H9 (cell line): Measurements from ENCODE around the gene MASP2. TPM values are rescaled to one million over a fixed set of nuclear protein-coding genes. Genes with fewer than 3 reads are reported as not detected.

Source experiments
- DNase-seq: peaks from one replicate; pipeline ENCODE4 v3.0.0-alpha.2; 2017
- H2AFZ ChIP-seq: one replicate; pipeline ENCODE4 v1.6.1; 2013; ENCODE audit warnings: mild to moderate bottlenecking, low read length, control low read depth, moderate library complexity
- H2AK5ac ChIP-seq: 2 replicates; pipeline ENCODE4 v1.6.1; 2013; ENCODE audit warnings: low read length, control low read depth, mixed read lengths; ENCODE audit not compliant: insufficient read length
- H2BK120ac ChIP-seq: one replicate; pipeline ENCODE4 v1.6.1; 2013; ENCODE audit warnings: low read depth, mild to moderate bottlenecking, low read length, control low read depth, inconsistent platforms; ENCODE audit not compliant: poor library complexity, severe bottlenecking
- H2BK12ac ChIP-seq: 2 replicates; pipeline ENCODE4 v1.6.1; 2013; ENCODE audit warnings: low read length, control low read depth, mixed read lengths, low read depth; ENCODE audit not compliant: insufficient read length
- H2BK15ac ChIP-seq: 2 replicates; pipeline ENCODE4 v1.6.1; 2013; ENCODE audit warnings: low read depth, low read length, control low read depth
- H2BK20ac ChIP-seq: one replicate; pipeline ENCODE4 v1.6.1; 2013; ENCODE audit warnings: low read depth, mild to moderate bottlenecking, low read length, control low read depth, inconsistent platforms; ENCODE audit not compliant: poor library complexity, severe bottlenecking
- H2BK5ac ChIP-seq: 2 replicates; pipeline ENCODE4 v1.6.1; 2013; ENCODE audit warnings: low read length, control low read depth, mixed read lengths; ENCODE audit not compliant: insufficient read length
- H3K14ac ChIP-seq: 2 replicates; pipeline ENCODE4 v1.6.1; 2013; ENCODE audit warnings: low read length, control low read depth; ENCODE audit not compliant: insufficient read depth
- H3K18ac ChIP-seq: 2 replicates; pipeline ENCODE4 v1.6.1; 2013; ENCODE audit warnings: low read depth, mild to moderate bottlenecking, mixed read lengths, low read length, control low read depth; ENCODE audit not compliant: insufficient read length
- H3K23ac ChIP-seq: 2 replicates; pipeline ENCODE4 v1.6.1; 2013; ENCODE audit warnings: low read length, control low read depth, mixed read lengths, low read depth; ENCODE audit not compliant: insufficient read length
- H3K23me2 ChIP-seq: 2 replicates; pipeline ENCODE4 v1.6.1; 2013; ENCODE audit warnings: low read depth, mild to moderate bottlenecking, mixed read lengths, low read length, control low read depth; ENCODE audit not compliant: insufficient read length, poor library complexity, severe bottlenecking
- H3K27ac ChIP-seq: 2 replicates; pipeline ENCODE4 v1.5.1; 2013; ENCODE audit warnings: low read length, control low read depth, mixed read lengths, low read depth; ENCODE audit not compliant: insufficient read length
- H3K27me3 ChIP-seq: 2 replicates; pipeline ENCODE4 v1.6.1; 2013; ENCODE audit warnings: low read length, control low read depth, inconsistent platforms; ENCODE audit not compliant: insufficient read depth
- H3K4ac ChIP-seq: 2 replicates; pipeline ENCODE4 v1.6.1; 2013; ENCODE audit warnings: low read depth, mild to moderate bottlenecking, control low read depth, inconsistent platforms, low read length, moderate library complexity
- H3K4me1 ChIP-seq: 2 replicates; pipeline ENCODE4 v1.6.1; 2013; ENCODE audit warnings: low read length, control low read depth, inconsistent platforms; ENCODE audit not compliant: insufficient read depth
- H3K4me2 ChIP-seq: 2 replicates; pipeline ENCODE4 v1.6.1; 2013; ENCODE audit warnings: low read length, control low read depth, mixed read lengths; ENCODE audit not compliant: insufficient read length, insufficient read depth
- H3K56ac ChIP-seq: 2 replicates; pipeline ENCODE4 v1.6.1; 2013; ENCODE audit warnings: low read depth, mild to moderate bottlenecking, mixed read lengths, low read length, control low read depth; ENCODE audit not compliant: insufficient read length
- H3K79me1 ChIP-seq: 2 replicates; pipeline ENCODE4 v1.6.1; 2013; ENCODE audit warnings: low read depth, mild to moderate bottlenecking, moderate library complexity, low read length, control low read depth, inconsistent platforms; ENCODE audit not compliant: insufficient read depth, poor library complexity, severe bottlenecking
- H3K79me2 ChIP-seq: 2 replicates; pipeline ENCODE4 v1.6.1; 2013; ENCODE audit warnings: low read length, control low read depth, inconsistent platforms; ENCODE audit not compliant: insufficient read depth
- H3K9ac ChIP-seq: 2 replicates; pipeline ENCODE4 v1.6.1; 2013; ENCODE audit warnings: low read length, control low read depth, mixed read lengths; ENCODE audit not compliant: insufficient read length; ENCODE audit errors: extremely low read depth
- H3K9me3 ChIP-seq: one replicate; pipeline ENCODE4 v1.6.1; 2013; ENCODE audit warnings: low read depth, low read length, inconsistent platforms; ENCODE audit not compliant: control insufficient read depth
- H3T11ph ChIP-seq: one replicate; pipeline ENCODE4 v1.6.1; 2013; ENCODE audit warnings: mild to moderate bottlenecking, low read length, control low read depth, inconsistent platforms
- H4K20me1 ChIP-seq: one replicate; pipeline ENCODE4 v1.6.1; 2013; ENCODE audit not compliant: control insufficient read depth, insufficient read length, insufficient read depth
- H4K5ac ChIP-seq: 2 replicates; pipeline ENCODE4 v1.6.1; 2013; ENCODE audit warnings: low read depth, mild to moderate bottlenecking, mixed read lengths, low read length, control low read depth; ENCODE audit not compliant: insufficient read length
- H4K8ac ChIP-seq: replicated peaks from 2 replicates; pipeline ENCODE4 v1.6.1; 2013; ENCODE audit warnings: low read length, control low read depth, mixed read lengths, low read depth; ENCODE audit not compliant: insufficient read length
- H4K91ac ChIP-seq: 2 replicates; pipeline ENCODE4 v1.6.1; 2013; ENCODE audit warnings: low read depth, mild to moderate bottlenecking, moderate library complexity, mixed read lengths, low read length, control low read depth; ENCODE audit not compliant: insufficient read length
- H3K27ac Mint-ChIP-seq, 3 experiments: 2 replicates in 2 of 3; 3 replicates in 1 of 3; pipeline ENCODE4 v1.8.0; 2020 to 2021; ENCODE audit warnings: mixed read lengths in 3 of 3, mild to moderate bottlenecking in 1 of 3, moderate library complexity in 1 of 3
- H3K27me3 Mint-ChIP-seq: 2 replicates; pipeline ENCODE4 v1.8.0; 2021; ENCODE audit warnings: low read depth, mild to moderate bottlenecking, moderate library complexity, mixed read lengths
- H3K36me3 Mint-ChIP-seq, 3 experiments: 2 replicates in 2 of 3; 3 replicates in 1 of 3; pipeline ENCODE4 v1.8.0; 2020 to 2021; ENCODE audit warnings: low read depth in 3 of 3, mixed read lengths in 3 of 3; ENCODE audit not compliant: insufficient read depth in 1 of 3
- H3K4me1 Mint-ChIP-seq, 2 experiments: 2 replicates each; pipeline ENCODE4 v1.8.0; 2020; ENCODE audit warnings: mixed read lengths in 2 of 2
- H3K4me3 Mint-ChIP-seq, 2 experiments: 2 replicates in 1 of 2; 3 replicates in 1 of 2; pipeline ENCODE4 v1.8.0; 2020 to 2021; ENCODE audit warnings: mild to moderate bottlenecking in 2 of 2, mixed read lengths in 2 of 2, moderate library complexity in 1 of 2
- H3K9me3 Mint-ChIP-seq, 2 experiments: 2 replicates in 1 of 2; 3 replicates in 1 of 2; pipeline ENCODE4 v1.8.0; 2020; ENCODE audit warnings: mild to moderate bottlenecking in 2 of 2, mixed read lengths in 2 of 2, moderate library complexity in 1 of 2
- WGBS: extraction: QIAGEN DNeasy Blood & Tissue Kit; methylation state at CpG from one replicate; pipeline ENCODE4 v1.1.7; 2013; ENCODE audit warnings: missing lambda C conversion rate, low lambda C conversion rate, mixed read lengths; ENCODE audit not compliant: insufficient read length; ENCODE audit errors: extremely low coverage; 5-methylcytosine and 5-hydroxymethylcytosine counted together
- total RNA-seq: library from RNA; stranded (reverse); gene quantifications from 2 replicates; pipeline ENCODE4 v1.2.1, GENCODE V29; 2021
- TF ChIP-seq, protein P1 (sequence below): fragments of 200-600 bp; sonication (generic); conservative IDR thresholded peaks from 3 replicates; pipeline ENCODE4 v1.8.0; 2021; ENCODE audit warnings: antibody characterized with exemption, mild to moderate bottlenecking

The MASP2 gene
- total RNA-seq, 1 experiment from 2014 or later: 0.46 TPM

DNA sequence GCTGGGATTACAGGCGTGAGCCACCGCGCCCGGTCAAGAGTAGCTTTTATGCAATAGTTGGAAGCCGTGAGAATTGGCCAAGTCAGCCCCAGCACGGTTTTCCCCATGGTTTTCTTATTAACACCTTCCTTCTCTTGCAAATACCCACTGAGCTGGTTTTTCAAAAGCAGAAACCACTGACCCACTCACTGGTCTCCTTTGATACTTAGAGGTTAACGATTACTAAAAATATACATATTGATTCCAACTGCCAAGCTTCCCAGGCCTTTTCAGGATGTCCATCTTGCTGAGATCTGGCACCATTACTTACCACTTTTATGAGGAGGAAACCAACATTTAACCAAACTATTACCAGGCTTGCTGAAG lies 60.5 kb downstream of the MASP2 start:
- H2AFZ ChIP-seq: no peak overlapping the region
- H2BK12ac ChIP-seq: no peak overlapping the region
- no peak overlapping the region for H2BK120ac ChIP-seq
- H3K4me1 ChIP-seq: no peaks in the 10 kb centered on the region; the same call in 1 of the 2 replicates
- TF ChIP-seq, protein P1, sequence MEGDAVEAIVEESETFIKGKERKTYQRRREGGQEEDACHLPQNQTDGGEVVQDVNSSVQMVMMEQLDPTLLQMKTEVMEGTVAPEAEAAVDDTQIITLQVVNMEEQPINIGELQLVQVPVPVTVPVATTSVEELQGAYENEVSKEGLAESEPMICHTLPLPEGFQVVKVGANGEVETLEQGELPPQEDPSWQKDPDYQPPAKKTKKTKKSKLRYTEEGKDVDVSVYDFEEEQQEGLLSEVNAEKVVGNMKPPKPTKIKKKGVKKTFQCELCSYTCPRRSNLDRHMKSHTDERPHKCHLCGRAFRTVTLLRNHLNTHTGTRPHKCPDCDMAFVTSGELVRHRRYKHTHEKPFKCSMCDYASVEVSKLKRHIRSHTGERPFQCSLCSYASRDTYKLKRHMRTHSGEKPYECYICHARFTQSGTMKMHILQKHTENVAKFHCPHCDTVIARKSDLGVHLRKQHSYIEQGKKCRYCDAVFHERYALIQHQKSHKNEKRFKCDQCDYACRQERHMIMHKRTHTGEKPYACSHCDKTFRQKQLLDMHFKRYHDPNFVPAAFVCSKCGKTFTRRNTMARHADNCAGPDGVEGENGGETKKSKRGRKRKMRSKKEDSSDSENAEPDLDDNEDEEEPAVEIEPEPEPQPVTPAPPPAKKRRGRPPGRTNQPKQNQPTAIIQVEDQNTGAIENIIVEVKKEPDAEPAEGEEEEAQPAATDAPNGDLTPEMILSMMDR: no peak
- H4K20me1 ChIP-seq: no peaks in the 10 kb centered on the region
- H4K8ac ChIP-seq: no peak overlapping the region
- no peak overlapping the region for H3K18ac ChIP-seq
- no peak overlapping the region for H3K56ac ChIP-seq
- no peak overlapping the region for H3K4me2 ChIP-seq
- H3K79me1 ChIP-seq: no peaks in the 10 kb centered on the region
- H3K27ac ChIP-seq: no peak overlapping the region
- Mint-ChIP-seq H3K27me3 (peaks cover 4% of the 10 kb centered on the region), H3K27ac (peak overlapping the region in 1 of 3 experiments; percentile 11; a peak in 1 of 7 replicates), H3K4me3 (no peak overlapping the region), H3K9me3 (no peaks in the 10 kb centered on the region), H3K36me3 (no peaks in the 10 kb centered on the region; a peak in 1 of 7 replicates), H3K4me1 (peaks cover 22 to 30% of the 10 kb centered on the region in 2 experiments)
- no peaks in the 10 kb centered on the region for H3K23me2 ChIP-seq
- H2BK20ac ChIP-seq: no peak overlapping the region
- no peak overlapping the region for H3T11ph ChIP-seq
- no peak overlapping the region for H2AK5ac ChIP-seq
- no peak overlapping the region for H4K5ac ChIP-seq
- no peak overlapping the region for H3K14ac ChIP-seq
- no peak overlapping the region for H2BK5ac ChIP-seq
- H3K4ac ChIP-seq: no peak overlapping the region
- WGBS: no CpG with 5 or more reads among the region's 7 CpGs
- H3K79me2 ChIP-seq: no peaks in the 10 kb centered on the region
- H3K23ac ChIP-seq: no peak overlapping the region
- H3K9ac ChIP-seq: no peak overlapping the region
- H3K9me3 ChIP-seq: no peaks in the 10 kb centered on the region
- H3K27me3 ChIP-seq: no peaks in the 10 kb centered on the region
- DNase-seq: no peak
- H4K91ac ChIP-seq: no peak overlapping the region
- no peak overlapping the region for H2BK15ac ChIP-seq
